Measurements from ENCODE around the gene ITGA5.

Gene ITGA5

DNA sequence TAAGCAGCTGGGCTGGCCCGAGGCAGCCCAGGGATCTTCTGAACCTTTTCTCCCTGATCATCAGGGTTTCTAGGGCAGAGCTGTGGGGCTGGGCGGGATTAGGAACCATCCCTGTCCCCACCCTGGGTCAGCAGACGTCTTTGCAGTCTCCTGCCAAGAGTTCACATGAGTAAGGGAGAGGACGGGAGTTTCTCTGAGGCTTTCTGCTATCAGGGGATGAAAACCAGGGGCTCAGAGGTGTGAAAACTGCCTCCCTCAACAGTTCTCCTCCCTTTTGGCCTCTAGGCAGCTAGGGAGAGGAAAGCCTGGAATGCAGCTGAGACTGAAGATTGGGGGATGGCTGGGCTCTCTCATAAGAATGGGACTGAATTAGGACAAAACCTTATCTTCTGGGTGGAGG lies 42.5 kb downstream of the ITGA5 start:
- TF ChIP-seq, protein P1, sequence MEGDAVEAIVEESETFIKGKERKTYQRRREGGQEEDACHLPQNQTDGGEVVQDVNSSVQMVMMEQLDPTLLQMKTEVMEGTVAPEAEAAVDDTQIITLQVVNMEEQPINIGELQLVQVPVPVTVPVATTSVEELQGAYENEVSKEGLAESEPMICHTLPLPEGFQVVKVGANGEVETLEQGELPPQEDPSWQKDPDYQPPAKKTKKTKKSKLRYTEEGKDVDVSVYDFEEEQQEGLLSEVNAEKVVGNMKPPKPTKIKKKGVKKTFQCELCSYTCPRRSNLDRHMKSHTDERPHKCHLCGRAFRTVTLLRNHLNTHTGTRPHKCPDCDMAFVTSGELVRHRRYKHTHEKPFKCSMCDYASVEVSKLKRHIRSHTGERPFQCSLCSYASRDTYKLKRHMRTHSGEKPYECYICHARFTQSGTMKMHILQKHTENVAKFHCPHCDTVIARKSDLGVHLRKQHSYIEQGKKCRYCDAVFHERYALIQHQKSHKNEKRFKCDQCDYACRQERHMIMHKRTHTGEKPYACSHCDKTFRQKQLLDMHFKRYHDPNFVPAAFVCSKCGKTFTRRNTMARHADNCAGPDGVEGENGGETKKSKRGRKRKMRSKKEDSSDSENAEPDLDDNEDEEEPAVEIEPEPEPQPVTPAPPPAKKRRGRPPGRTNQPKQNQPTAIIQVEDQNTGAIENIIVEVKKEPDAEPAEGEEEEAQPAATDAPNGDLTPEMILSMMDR (IDR thresholded peaks at IDR 0.05; ENCODE audit: low read depth, low read length): no peak
- no peak for DNase-seq (ENCODE audit: extremely low read depth, low read depth)

DNA sequence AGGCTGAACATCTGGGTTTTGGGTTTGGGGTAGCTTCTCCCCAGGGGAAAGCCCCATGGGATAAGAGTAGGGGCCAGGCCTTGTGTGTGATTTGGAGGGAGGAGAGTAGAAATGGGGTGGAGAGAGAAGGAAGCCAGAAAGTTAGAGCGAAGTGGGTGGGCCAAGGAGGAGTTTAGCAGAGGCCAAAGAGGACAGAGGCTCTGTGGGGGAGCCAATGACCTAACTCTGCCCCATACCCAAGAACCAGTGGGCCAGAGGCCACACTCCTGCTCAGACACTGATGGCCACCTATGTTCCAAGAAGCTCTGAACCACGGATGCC lies 43.8 kb downstream of the ITGA5 start:
- DNase-seq (ENCODE audit: extremely low read depth, low read depth): no peak
- TF ChIP-seq, protein P1 (IDR thresholded peaks at IDR 0.05; ENCODE audit: low read depth, low read length): no peak

DNA sequence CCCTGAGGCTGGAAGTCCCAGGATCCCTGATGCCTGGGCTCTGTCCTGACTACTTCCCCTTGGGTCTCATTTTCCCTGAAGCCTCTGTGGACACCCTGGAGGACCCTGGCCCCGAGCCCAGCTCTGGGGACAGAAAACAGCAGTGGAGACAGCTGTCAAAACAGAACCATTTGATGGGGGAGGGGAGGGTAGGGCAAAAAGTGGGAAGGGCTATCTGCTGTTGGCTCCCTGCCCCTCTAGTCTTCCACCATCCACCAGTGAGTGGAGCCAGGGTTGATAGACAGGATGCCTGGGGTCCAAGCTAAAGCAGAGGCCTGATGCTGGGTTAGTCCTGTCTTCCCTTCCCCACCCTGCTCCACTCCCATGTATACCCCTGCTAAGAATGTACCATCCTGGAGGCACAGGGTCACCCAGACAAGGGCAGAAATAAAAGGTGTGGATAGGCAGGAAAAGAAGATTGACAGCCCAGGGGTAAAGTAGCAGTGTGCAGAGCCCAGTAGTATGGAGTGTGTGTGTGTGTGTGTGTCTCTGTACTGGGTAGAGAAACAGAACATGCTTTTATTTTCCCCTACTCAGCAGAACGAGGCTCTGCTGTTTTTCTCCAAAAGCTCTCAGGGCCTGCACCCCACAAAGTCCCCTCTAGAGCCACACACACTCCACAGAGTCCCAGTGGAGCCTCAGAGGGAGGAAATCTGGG lies 44.4 kb downstream of the ITGA5 start:
- no peak for DNase-seq (ENCODE audit: extremely low read depth, low read depth)

DNA sequence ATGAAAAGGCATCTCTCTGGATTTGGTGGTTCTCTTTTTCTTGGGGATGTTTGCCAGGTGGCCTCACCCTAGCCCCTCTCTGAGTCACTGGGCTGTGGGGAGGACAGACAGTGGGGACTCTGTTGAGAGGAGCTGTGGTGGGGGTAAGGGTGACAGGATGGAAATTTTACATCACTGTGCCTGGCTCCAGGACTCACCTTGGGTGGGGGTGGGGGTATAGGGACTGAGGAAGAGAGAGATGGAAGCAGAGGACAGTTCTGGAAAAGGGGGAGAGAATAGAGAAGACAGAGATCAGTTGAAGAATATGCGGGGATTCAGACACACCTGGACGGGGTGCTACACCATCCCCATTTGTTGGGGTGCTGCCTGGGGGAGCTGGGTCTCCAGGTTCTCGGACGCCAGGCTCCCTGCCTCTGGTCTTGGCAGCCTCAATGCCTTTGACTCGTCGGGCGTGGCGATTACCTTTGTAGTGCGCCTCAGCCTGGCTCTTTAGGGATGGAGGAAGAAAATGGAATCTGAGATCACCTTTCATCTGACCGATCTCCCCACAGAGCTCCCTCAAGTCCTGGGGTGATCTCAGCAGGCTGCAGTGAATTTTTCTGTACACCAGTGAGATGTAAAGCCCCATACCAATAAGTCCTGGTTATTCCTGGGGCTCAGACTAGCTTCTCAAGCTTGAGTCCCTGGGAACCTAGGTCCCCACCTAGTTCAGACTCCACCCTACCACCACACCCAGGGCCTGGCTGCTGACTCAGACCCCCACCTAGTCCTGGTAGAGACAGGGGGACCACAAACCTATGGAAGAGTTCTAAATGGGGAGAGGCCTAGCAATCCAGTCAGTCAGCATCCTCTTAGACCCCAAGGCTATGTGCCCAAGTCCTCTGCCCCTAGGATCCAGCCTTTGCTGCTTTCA lies 45.2 kb downstream of the ITGA5 start:
- no peak for DNase-seq (ENCODE audit: extremely low read depth, low read depth)
- TF ChIP-seq, protein P1 (IDR thresholded peaks at IDR 0.05; ENCODE audit: low read depth, low read length): no peak

More for the DNA sequence above, 44.4 kb downstream of the ITGA5 start:
- TF ChIP-seq, protein P1 (IDR thresholded peaks at IDR 0.05; ENCODE audit: low read depth, low read length): no peak

DNA sequence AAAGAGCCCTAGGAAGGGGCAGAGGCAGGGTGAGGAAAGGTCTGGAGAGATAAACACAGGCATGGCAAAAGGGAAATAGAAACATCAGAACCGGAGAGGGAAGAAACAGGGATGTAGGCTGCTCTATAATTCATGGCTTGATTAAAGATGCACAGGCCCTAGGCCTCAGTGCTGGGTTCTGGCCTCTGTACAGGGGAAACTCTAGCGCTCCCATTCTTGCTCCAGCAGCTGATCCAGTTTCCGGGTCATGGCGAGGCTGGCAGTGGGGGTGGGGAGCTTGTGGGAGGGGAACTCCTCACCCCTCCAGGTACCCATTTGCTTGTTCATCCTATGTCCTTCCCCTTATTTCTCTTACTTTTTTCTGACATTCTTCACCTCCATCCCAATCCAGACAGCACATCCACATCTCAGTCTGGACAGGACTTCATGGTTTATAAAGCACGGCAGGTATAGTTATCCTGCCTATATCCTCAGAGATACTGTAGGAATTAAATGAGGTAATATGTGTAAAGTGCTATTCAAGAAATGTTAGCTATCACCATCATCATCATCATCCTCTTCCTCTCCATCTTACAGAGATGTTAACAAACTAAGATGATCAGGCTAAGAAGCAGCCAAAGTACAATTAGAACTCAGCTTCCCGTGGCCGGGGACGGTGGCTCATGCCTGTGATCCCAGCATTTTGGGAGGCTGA lies 46.8 kb downstream of the ITGA5 start:
- DNase-seq (ENCODE audit: extremely low read depth, low read depth): no peak
- TF ChIP-seq, protein P1 (IDR thresholded peaks at IDR 0.05; ENCODE audit: low read depth, low read length): no peak

DNA sequence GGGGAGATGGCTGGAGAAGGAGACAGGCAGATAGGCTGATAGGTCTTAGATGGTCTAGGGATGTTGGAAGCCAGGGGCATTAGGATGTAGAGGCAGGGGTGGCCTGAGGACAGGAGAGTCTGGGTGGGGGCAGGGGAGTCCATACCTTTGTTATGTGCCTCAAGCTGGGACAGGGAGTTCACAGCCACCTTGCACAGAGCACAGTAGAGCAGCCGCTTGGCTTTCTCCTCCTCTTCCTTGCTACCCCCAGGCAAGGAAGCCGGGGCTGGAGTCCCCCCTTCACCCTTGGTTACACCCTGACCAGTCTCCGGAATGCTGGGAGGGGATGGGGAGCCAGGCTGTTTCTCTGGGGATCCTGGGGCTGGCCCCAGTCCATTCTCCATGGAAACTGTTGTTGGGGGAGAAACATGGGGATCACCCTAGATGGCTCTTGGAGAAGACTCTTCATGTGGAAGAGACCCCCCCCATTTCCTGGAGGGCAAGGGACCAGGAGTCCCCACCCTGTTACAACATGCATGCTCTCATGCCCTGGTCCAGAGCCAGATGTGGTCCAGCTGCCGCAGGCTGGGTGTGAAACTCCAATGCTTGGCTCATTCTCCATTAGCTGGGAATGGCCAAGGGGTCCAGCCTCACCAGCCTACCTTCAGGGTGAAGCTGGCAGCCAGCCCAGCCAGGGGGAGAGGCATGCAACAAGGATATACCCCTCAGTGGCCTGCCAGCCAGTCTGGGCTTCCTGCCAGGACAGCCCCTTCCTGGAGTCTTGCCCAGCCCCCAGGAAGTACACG lies 47.5 kb downstream of the ITGA5 start:
- no peak for DNase-seq (ENCODE audit: extremely low read depth, low read depth)
- TF ChIP-seq, protein P1 (IDR thresholded peaks at IDR 0.05; ENCODE audit: low read depth, low read length): no peak
